GM21723 (cell line): ENCODE measurements around the gene FAR1.
"Not testable (repeated sequence)": the region's sequence is repeated elsewhere in the genome, so short reads cannot be mapped to it uniquely, and the experiment has no call there.

Source experiments
- ATAC-seq: cut with Tn5 transposase; IDR thresholded peaks from one replicate; pipeline ENCODE4 v1.9.1; 2021; ENCODE audit warnings: mild to moderate bottlenecking, moderate library complexity; ENCODE audit not compliant: unreplicated experiment

Gene FAR1, protein sequence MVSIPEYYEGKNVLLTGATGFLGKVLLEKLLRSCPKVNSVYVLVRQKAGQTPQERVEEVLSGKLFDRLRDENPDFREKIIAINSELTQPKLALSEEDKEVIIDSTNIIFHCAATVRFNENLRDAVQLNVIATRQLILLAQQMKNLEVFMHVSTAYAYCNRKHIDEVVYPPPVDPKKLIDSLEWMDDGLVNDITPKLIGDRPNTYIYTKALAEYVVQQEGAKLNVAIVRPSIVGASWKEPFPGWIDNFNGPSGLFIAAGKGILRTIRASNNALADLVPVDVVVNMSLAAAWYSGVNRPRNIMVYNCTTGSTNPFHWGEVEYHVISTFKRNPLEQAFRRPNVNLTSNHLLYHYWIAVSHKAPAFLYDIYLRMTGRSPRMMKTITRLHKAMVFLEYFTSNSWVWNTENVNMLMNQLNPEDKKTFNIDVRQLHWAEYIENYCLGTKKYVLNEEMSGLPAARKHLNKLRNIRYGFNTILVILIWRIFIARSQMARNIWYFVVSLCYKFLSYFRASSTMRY

GRCh38 chr11:13668102-13668956, at the start of gene FAR1:
FAR1 (plus strand) TSS chr11:13668668; CDS start chr11:13694766, 26,098 bp downstream.
- peak; percentile 89 for ATAC-seq

DNA sequence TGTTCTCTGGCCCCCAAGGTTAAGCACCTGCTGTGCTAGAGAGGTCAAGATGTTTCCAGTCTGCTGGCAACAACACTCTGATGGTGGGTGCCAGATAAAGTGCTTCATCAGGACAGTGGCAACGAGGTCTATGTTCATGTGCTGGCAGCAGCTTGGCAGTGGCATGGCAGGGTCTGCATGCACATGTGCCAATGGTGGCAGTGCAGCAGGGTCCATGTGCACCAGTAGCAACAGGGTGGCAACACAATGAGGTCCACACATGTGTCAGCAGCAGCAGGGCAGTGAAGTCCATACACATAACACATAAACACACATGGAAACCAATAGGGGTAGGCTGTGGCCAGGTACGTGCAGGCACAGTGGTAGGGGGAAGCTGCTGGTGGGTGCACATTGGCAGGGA, 48.4 kb upstream of the FAR1 start:
- no peak for ATAC-seq

- ATAC-seq, result not testable (repeated sequence)
These were observed 41.6 kb upstream of the FAR1 start for GRCh38 chr11:13626818-13627217.

DNA sequence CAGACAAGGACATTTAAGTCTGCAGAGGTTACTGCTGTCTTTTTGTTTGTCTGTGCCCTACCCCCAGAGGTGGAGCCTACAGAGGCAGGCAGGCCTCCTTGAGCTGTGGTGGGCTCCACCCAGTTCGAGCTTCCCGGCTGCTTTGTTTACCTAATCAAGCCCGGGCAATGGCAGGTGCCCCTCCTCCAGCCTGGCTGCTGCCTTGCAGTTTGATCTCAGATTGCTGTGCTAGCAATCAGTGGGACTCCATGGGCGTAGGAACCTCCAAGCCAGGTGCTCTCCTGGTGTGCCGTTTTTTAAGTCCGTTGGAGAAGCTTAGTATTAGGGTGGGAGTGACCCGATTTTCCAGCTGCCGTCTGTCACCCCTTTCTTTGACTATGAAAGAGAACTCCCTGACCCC, 39.8 kb upstream of the FAR1 start:
- ATAC-seq, result not testable (repeated sequence)

DNA sequence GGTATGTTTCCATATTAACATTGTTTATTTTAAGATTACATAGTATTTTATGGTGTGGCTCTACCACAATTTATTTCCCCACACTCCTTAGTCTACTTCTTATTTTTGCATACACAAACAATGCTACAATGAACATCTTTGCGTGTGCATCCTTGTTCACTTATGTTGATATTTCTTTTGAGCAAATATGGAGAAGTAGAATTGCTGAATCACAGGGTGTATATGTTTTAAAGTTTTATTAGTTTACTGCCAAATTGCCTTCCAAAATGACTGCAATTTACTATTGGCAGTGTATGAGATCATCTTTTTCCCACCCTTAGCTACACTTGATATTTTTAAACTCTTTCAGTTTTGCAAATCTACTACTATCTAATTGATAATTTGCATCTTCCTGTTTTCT, 38.7 kb upstream of the FAR1 start:
- no peak for ATAC-seq

GRCh38 chr11:13635290-13635689, 33.2 kb upstream of the FAR1 start:
- no peak for ATAC-seq

GRCh38 chr11:13635804-13636203, 32.7 kb upstream of the FAR1 start:
- no peak for ATAC-seq

GRCh38 chr11:13637125-13638069, 31.1 kb upstream of the FAR1 start:
- ATAC-seq, result no peak

GRCh38 chr11:13638422-13638821, 30.0 kb upstream of the FAR1 start:
- ATAC-seq, result no peak

DNA sequence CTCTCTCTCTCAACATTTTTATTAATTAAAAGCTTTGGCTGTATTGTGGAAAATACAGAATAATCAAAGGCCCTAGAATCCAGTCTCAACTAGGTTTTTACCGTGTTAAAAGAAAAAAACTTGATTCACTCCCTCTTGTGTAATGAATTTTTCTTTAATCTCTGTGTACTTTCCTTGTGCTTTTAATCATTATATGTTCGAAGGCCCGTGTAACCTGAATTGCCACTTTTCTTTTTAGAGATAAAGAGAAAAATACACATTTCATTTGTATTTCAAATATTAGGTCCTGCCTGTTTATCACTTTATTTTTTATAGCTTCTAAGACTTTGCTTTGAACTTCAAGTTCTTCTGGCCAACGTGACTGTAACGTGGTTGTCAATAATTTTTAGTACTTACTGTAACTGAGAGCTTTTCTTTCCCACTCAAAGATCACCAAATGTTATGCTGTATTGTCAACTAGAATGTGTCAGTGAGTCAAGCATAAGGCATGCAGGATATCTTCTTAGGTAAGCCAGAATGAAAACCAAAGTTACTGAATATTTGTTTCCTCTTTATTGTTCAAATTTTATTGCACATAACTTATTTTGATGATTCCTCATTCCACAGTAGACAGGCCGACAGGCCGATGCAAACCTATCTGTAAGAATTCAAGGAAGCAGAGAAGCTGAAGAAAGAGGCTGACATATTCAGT, 23.3 kb upstream of the FAR1 start:
- no peak for ATAC-seq

DNA sequence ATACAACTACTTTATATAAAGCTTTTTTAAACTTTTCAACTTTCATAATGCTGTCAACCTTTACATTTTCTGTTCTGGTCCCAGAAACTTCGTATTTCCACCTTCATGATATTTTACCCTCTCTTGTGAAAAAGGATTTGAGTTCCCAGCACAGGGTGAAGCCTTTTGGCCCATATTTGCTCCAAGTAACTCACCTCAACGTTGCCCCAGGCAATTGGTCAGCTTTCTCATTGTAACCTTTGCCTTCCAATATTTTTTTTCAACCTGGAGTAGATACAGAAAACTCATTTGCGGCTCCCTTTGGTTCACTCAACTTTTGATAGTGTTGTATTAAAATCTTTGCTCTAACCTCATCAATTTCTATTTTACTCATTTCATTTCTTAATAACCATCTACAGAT, 21.1 kb upstream of the FAR1 start:
- ATAC-seq, result no peak

DNA sequence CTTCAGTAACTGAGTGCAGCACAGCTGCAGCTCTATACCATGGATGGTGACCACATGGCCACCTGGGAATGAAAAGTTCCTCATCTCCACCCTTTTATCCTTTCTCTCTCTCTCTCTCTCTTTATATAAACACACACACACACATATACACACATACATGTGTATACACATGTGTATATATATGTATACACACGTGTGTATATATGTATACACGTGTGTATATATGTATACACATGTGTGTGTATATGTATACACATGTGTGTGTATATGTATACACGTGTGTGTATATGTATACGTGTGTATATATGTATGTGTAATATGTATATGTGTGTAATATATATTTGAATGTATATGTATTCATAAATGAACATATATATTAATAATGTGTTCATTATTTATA, 18.8 kb upstream of the FAR1 start:
- ATAC-seq, result no peak

- not testable (repeated sequence) for ATAC-seq
These were observed 17.0 kb upstream of the FAR1 start for GRCh38 chr11:13651515-13651914.

DNA sequence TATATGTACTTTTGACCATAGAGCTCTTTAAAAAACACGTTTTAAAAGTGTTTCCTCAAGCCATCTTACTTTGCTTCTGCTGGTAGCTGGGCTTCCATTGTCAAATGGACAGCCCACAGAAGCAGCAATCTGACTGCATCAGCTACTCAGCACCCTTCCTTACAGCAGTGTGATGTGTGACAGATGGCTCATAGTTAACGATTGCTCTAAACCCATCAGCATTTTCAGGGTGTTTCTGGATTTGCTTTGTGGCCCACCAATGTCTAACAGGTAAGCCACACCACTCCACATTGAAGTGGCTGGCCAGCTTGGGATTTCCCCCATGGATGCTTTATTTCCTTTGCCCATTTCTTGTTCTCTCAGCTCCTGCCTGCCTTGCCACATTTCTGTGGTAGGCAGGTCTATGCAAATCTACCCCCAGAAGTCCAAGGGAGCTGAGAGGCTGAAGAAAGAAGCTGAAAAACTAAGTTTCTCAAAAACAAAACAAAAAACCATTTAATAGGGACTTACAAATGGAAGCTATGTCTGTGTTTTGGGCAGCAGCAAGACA, 7.3 kb upstream of the FAR1 start:
- no peak for ATAC-seq

DNA sequence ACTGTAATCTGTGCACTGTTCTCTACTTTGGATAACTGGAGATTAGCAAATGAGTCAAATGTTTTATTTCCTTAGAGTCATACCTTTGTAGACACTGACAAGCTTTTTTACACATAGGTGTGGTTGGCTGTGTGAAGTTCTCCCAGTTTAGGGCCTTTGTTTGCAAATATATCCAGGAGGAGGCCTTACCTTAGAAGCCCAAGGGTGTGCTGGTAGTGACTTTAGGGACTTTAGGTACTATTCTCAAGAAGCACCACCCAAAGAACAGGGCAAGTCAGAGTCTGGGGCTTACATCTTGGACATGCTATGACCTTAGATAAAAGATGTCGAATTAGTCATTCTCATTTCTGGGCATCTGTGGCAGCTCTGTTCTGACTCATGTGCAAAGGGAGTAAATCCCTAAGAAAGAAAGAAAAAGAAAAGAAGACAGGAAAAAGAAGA, 4.8 kb upstream of the FAR1 start:
- no peak for ATAC-seq

GRCh38 chr11:13664351-13664750, 4.1 kb upstream of the FAR1 start:
- ATAC-seq, result no peak

- no peak for ATAC-seq
These were observed 1.8 kb upstream of the FAR1 start for GRCh38 chr11:13666708-13667107.

DNA sequence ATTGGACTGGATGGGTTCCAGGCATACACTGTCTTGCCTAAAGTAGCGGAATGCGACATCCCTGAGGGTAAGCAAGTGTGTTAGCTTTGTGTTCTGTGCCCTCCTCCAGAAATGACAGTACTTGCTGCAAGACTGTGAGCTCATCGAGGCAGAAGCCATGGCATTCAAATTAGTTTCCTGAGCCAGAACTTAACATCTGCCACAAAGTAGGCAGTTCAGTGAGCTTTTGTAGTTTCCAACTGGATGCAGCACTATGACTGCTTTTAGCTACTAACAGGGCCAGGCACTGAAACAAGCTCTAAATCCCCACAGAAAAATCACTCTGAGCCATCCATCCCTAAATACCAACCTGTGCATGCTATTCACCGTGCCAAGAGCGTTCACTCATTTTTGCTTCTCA, 1.2 kb upstream of the FAR1 start:
- ATAC-seq, result no peak

GRCh38 chr11:13667795-13668101, 720 bp upstream of the FAR1 start:
- ATAC-seq, result no peak

- peak; percentile 22 for ATAC-seq
These were observed 571 bp downstream of the FAR1 start for GRCh38 chr11:13668957-13669521.
